GM12878 (cell line): ENCODE data around the gene CD3G. TPM values are rescaled to one million over a fixed set of nuclear protein-coding genes. Genes with fewer than 3 reads are reported as not detected.

Source experiments
- ATAC-seq: fragments of 200-7000 bp; cut with Tn5 transposase; 3 replicates; pipeline ENCODE4 v1.9.1; 2020; ENCODE audit warnings: mild to moderate bottlenecking, moderate library complexity
- BruUV-seq: library from RNA; stranded (reverse); fragments of 400-500 nt; replicated peaks from 2 replicates; lab custom pipeline; 2021; lab: Mats Ljungman, UMichigan
- CTCF ChIA-PET: fragments of 300-600 bp; sonication (Branson Sonifier 250); formaldehyde crosslinking; extraction: SDS; loops from one replicate; lab custom pipeline; 2021; ENCODE audit warnings: inconsistent platforms; lab: Yijun Ruan, JAX
- POLR2A ChIA-PET: fragments of 350-600 bp; formaldehyde crosslinking; extraction: SDS; loops from one replicate; lab custom pipeline; 2021; ENCODE audit warnings: inconsistent platforms; lab: Charles Lee
- RAD21 ChIA-PET: fragments of 300-600 bp; sonication (Branson Sonifier 250); formaldehyde crosslinking; loops from one replicate; lab custom pipeline; 2023; ENCODE audit warnings: antibody characterized with exemption; ENCODE audit not compliant: unreplicated experiment; lab: Charles Lee
- SMC1A ChIA-PET: fragments of 300-600 bp; sonication (Branson Sonifier 250); formaldehyde crosslinking; loops from one replicate; lab custom pipeline; 2023; ENCODE audit not compliant: unreplicated experiment, uncharacterized antibody; lab: Charles Lee
- DNase-seq: peaks from one replicate; pipeline ENCODE4 v3.0.0-alpha.2; 2011; ENCODE audit warnings: low read depth, low spot score
- FAIRE-seq: peaks from 3 replicates; lab custom pipeline; 2011; peaks lifted over from hg19 to GRCh38; lab: Jason Lieb, UNC
- H2AFZ ChIP-seq: 2 replicates; pipeline ENCODE4 v1.6.0; 2011; ENCODE audit warnings: low read depth, low read length, control low read depth; ENCODE audit not compliant: control insufficient read depth
- H3K27ac ChIP-seq: 2 replicates; pipeline ENCODE4 v1.5.1; 2011; ENCODE audit warnings: control low read depth; ENCODE audit not compliant: control insufficient read depth, insufficient read depth
- H3K27me3 ChIP-seq, 2 experiments: replicated peaks in 1 of 2; 2 replicates each; pipeline versions ENCODE4 v1.6.0 to v1.6.1; 2011; ENCODE audit warnings: low read length in 1 of 2; ENCODE audit not compliant: control insufficient read depth in 2 of 2, insufficient read depth in 2 of 2
- H3K36me3 ChIP-seq, 2 experiments: 2 replicates each; pipeline ENCODE4 v1.5.1; 2011; ENCODE audit warnings: low read length in 1 of 2; ENCODE audit not compliant: control insufficient read depth in 2 of 2, insufficient read depth in 2 of 2
- H3K4me1 ChIP-seq: 2 replicates; pipeline ENCODE4 v1.6.1; 2011; ENCODE audit warnings: mild to moderate bottlenecking, low read length, moderate library complexity, mixed read lengths; ENCODE audit not compliant: control insufficient read depth, insufficient read depth
- H3K4me2 ChIP-seq: 2 replicates; pipeline ENCODE4 v1.6.0; 2011; ENCODE audit warnings: control low read depth; ENCODE audit not compliant: control insufficient read depth, insufficient read depth
- H3K4me3 ChIP-seq: fragments of 200-600 bp; sonication (generic); 2 replicates; pipeline ENCODE4 v1.5.1; 2016
- H3K79me2 ChIP-seq: 2 replicates; pipeline ENCODE4 v1.6.0; 2011; ENCODE audit warnings: low read length; ENCODE audit not compliant: control insufficient read depth, insufficient read depth
- H3K9ac ChIP-seq: 2 replicates; pipeline ENCODE4 v1.8.0; 2011; ENCODE audit warnings: low read length, control low read depth, mixed read lengths; ENCODE audit not compliant: control insufficient read depth, insufficient read depth
- H3K9me3 ChIP-seq: replicated peaks from 3 replicates; pipeline ENCODE4 v1.5.1; 2011; ENCODE audit warnings: mild to moderate bottlenecking, low read length; ENCODE audit not compliant: control insufficient read depth, insufficient read depth
- H4K20me1 ChIP-seq: 2 replicates; pipeline ENCODE4 v1.6.0; 2011; ENCODE audit not compliant: control insufficient read depth, insufficient read depth
- ATF7 ChIP-seq: fragments of 450-650 bp; IDR thresholded peaks from 2 replicates; pipeline ENCODE4 v1.6.1; 2016; ENCODE audit warnings: low read depth, mild to moderate bottlenecking
- BHLHE40 ChIP-seq, 2 experiments: fragments of 450-650 bp in 1 of 2; IDR thresholded peaks; 2 replicates each; pipeline ENCODE4 v1.6.1; 2011 to 2017; ENCODE audit warnings: low read depth in 2 of 2, borderline replicate concordance in 1 of 2, improper control_type of control experiment in 1 of 2, low read length in 1 of 2, mild to moderate bottlenecking in 1 of 2
- CHD2 ChIP-seq: IDR thresholded peaks from 2 replicates; pipeline ENCODE4 v1.6.1; 2011; ENCODE audit warnings: low read depth, low read length, improper control_type of control experiment, borderline replicate concordance
- CTCF ChIP-seq, 3 experiments: IDR thresholded peaks in 2 of 3; conservative IDR thresholded peaks in 1 of 3; 2 replicates each; pipeline ENCODE4 v1.5.1; 2011; ENCODE audit warnings: low read depth in 3 of 3, low read length in 3 of 3, mild to moderate bottlenecking in 3 of 3, control low read depth in 2 of 3, moderate library complexity in 2 of 3, inconsistent platforms in 1 of 3, mixed read lengths in 1 of 3; ENCODE audit not compliant: control insufficient read depth in 2 of 3, insufficient read depth in 1 of 3; ENCODE audit errors: extremely low read depth in 1 of 3
- ETV6 ChIP-seq, 2 experiments: fragments of 450-650 bp in 1 of 2; IDR thresholded peaks in 1 of 2; conservative IDR thresholded peaks in 1 of 2; 2 replicates each; pipeline ENCODE4 v1.6.1; 2014; ENCODE audit warnings: antibody characterized with exemption in 1 of 2, borderline replicate concordance in 1 of 2, low read depth in 1 of 2, mild to moderate bottlenecking in 1 of 2, moderate library complexity in 1 of 2
- EZH2 ChIP-seq: IDR thresholded peaks from 2 replicates; pipeline ENCODE4 v1.6.1; 2012; ENCODE audit warnings: low read depth, mild to moderate bottlenecking, control low read depth, inconsistent platforms, low read length, borderline replicate concordance; ENCODE audit not compliant: control insufficient read depth
- HDAC2 ChIP-seq: fragments of 200-600 bp; sonication (generic); IDR thresholded peaks from 2 replicates; pipeline ENCODE4 v1.6.1; 2017
- JUND ChIP-seq: IDR thresholded peaks from 2 replicates; pipeline ENCODE4 v1.6.1; 2012; ENCODE audit warnings: low read depth, mild to moderate bottlenecking, low read length, improper control_type of control experiment, moderate library complexity
- MAX ChIP-seq: IDR thresholded peaks from 2 replicates; pipeline ENCODE4 v1.6.1; 2012; ENCODE audit warnings: low read depth, low read length, improper control_type of control experiment
- MEF2A ChIP-seq: IDR thresholded peaks from 2 replicates; pipeline ENCODE4 v1.6.1; 2011; ENCODE audit warnings: low read depth, mild to moderate bottlenecking, low read length, moderate library complexity; ENCODE audit not compliant: insufficient read depth
- MLLT1 ChIP-seq: fragments of 450-650 bp; IDR thresholded peaks from 2 replicates; pipeline ENCODE4 v1.6.1; 2016; ENCODE audit warnings: mild to moderate bottlenecking
- MTA3 ChIP-seq: IDR thresholded peaks from 2 replicates; pipeline ENCODE4 v1.6.1; 2012; ENCODE audit warnings: low read length, inconsistent platforms, borderline replicate concordance
- PML ChIP-seq: IDR thresholded peaks from 2 replicates; pipeline ENCODE4 v1.6.1; 2012; ENCODE audit warnings: low read length, inconsistent platforms
- POLR2A ChIP-seq: IDR thresholded peaks from 2 replicates; pipeline ENCODE4 v1.6.1; 2011; ENCODE audit warnings: low read depth, mild to moderate bottlenecking, low read length
- RAD51 ChIP-seq: fragments of 450-650 bp; IDR thresholded peaks from 2 replicates; pipeline ENCODE4 v1.6.1; 2016; ENCODE audit warnings: moderate library complexity, mild to moderate bottlenecking, inconsistent platforms
- TAF1 ChIP-seq: IDR thresholded peaks from 2 replicates; pipeline ENCODE4 v1.6.1; 2011; ENCODE audit warnings: mild to moderate bottlenecking, low read depth, low read length, borderline replicate concordance
- TBL1XR1 ChIP-seq: IDR thresholded peaks from 2 replicates; pipeline ENCODE4 v1.6.1; 2012; ENCODE audit warnings: low read depth, low read length, improper control_type of control experiment
- YBX1 ChIP-seq: fragments of 450-650 bp; IDR thresholded peaks from 2 replicates; pipeline ENCODE4 v1.6.1; 2016; ENCODE audit warnings: antibody characterized with exemption
- YY1 ChIP-seq: IDR thresholded peaks from 2 replicates; pipeline ENCODE4 v1.6.1; 2011; ENCODE audit warnings: low read depth, mild to moderate bottlenecking, low read length
- ZNF384 ChIP-seq: IDR thresholded peaks from 2 replicates; pipeline ENCODE4 v1.6.1; 2012; ENCODE audit warnings: low read depth, mild to moderate bottlenecking, low read length, improper control_type of control experiment, borderline replicate concordance
- in situ Hi-C: fragments of 300-500 bp; cut with MboI; formaldehyde crosslinking; loops from 9 replicates; pipeline ENCODE4 v1.14.3; 2018; ENCODE audit warnings: mixed read lengths
- intact Hi-C: fragments of 100-400 bp; cut with micrococcal nuclease; formaldehyde crosslinking; loops from one replicate; pipeline ENCODE4 v1.14.2; 2022; ENCODE audit not compliant: unreplicated experiment
- polyA plus RNA-seq, 11 experiments: library from polyadenylated mRNA; depleted of rRNA in 4 of 11; unstranded in 6 of 11; stranded (reverse) in 5 of 11; fragments of >200 nt; fragmentation: Nextera tagmentation in 4 of 11; fragmentation: Illumina TruSeq in 1 of 11; extraction: Ambion mirVana in 4 of 11; extraction: Trizol in 1 of 11; gene quantifications; 1 replicate in 1 of 11; 2 replicates in 10 of 11; pipeline versions ENCODE4 v1.2.1 to v1.2.3, GENCODE V29; 2011 to 2016; ENCODE audit warnings: inconsistent platforms in 2 of 11, missing spikeins in 2 of 11, low read depth in 1 of 11
- total RNA-seq, 4 experiments: library from RNA; depleted of rRNA in 3 of 4; stranded (reverse); fragments of >200 nt in 3 of 4; fragmentation: Illumina TruSeq in 1 of 4; extraction: Trizol in 1 of 4; gene quantifications; 2 replicates each; pipeline versions ENCODE4 v1.2.1 to v1.2.3, GENCODE V29; 2013 to 2021

The CD3G gene
- total and polyA plus RNA-seq, 10 of the 15 experiments (the other 5 are each of a cell fraction or from before 2014, with no cell fraction given), result 0.10 to 0.16 (median 0.13) TPM; not detected in 7

GRCh38 chr11:118380571-118380970 lies 36.4 kb downstream of the CD3G start:
- in situ Hi-C loops (loop anchor here (25.0 kb wide), 1 partner anchor 107 kb away; no protein-coding TSS in a partner anchor), intact Hi-C loops (no loop called here)
- Histone ChIP-seq H2AFZ (no peak overlapping the region), H3K27ac (no peak overlapping the region), H3K9ac (no peak overlapping the region), H4K20me1 (no peaks in the 10 kb centered on the region), H3K36me3 (peaks cover 7 to 34% of the 10 kb centered on the region in 2 experiments; a peak in 3 of 4 replicates), H3K4me1 (no peaks in the 10 kb centered on the region), H3K9me3 (no peaks in the 10 kb centered on the region), H3K4me3 (no peak overlapping the region), H3K79me2 (no peaks in the 10 kb centered on the region), H3K27me3 (no peaks in the 10 kb centered on the region), H3K4me2 (no peak overlapping the region)
- TF ChIP-seq RAD51 (no peak), PML (no peak), BHLHE40 (IDR thresholded peaks at IDR 0.05; ENCODE audit: borderline replicate concordance in 1 of 2, low read depth in 2 of 2, low read length in 1 of 2) (no peak), HDAC2 (no peak), ZNF384 (no peak), MEF2A (no peak), MTA3 (no peak), YBX1 (no peak), CHD2 (no peak), JUND (no peak), POLR2A (no peak), ETV6 (conservative IDR thresholded peaks at IDR 0.05 in 1 of 2, IDR thresholded peaks at IDR 0.05 in 1 of 2; ENCODE audit: borderline replicate concordance in 1 of 2, low read depth in 1 of 2) (no peak), MLLT1 (no peak), MAX (no peak), CTCF (IDR thresholded peaks at IDR 0.05 in 2 of 3, conservative IDR thresholded peaks at IDR 0.05 in 1 of 3; ENCODE audit: control insufficient read depth in 2 of 3, extremely low read depth in 1 of 3, insufficient read depth in 1 of 3, low read depth in 3 of 3, low read length in 3 of 3) (no peak), TAF1 (no peak), EZH2 (no peak), YY1 (no peak), ATF7 (no peak), TBL1XR1 (no peak)
- no peak for ATAC-seq
- no TSS peak for BruUV-seq
- SMC1A ChIA-PET, result interaction anchor here (0.6 to 1.5 kb wide), 3 partner anchors 15 to 502 kb away, joined by 3 to 4 read pairs (median 3); no protein-coding TSS in a partner anchor
- no peak for FAIRE-seq
- CTCF ChIA-PET, result interaction anchor here (0.8 to 3.2 kb wide), 2 partner anchors 108 to 210 kb away, joined by 3 to 15 read pairs; no protein-coding TSS in a partner anchor
- no peak for DNase-seq
- RAD21 ChIA-PET, result interaction anchor here (1.5 kb wide), 1 partner anchor 108 kb away, joined by 4 read pairs; no protein-coding TSS in a partner anchor
- POLR2A ChIA-PET, result interaction anchor here (0.6 kb wide), 1 partner anchor 54 kb away, joined by 4 read pairs; no protein-coding TSS in a partner anchor
